Stimulated activated CD8-positive, alpha-beta memory T cell treated with anti-CD3 and anti-CD28 coated beads, Interleukin-2, amount 100 ng/mL, for 48 hours (primary cell): Measurements from ENCODE around the gene SAE1.
"Not testable (repeated sequence)": the region's sequence is repeated elsewhere in the genome, so short reads cannot be mapped to it uniquely, and the experiment has no call there.

Experiments
- DNase-seq, 2 donors: peaks; one replicate each; pipeline ENCODE4 v3.0.0-alpha.2; 2020; ENCODE audit warnings: low read depth in 2 of 2

Gene SAE1

DNA sequence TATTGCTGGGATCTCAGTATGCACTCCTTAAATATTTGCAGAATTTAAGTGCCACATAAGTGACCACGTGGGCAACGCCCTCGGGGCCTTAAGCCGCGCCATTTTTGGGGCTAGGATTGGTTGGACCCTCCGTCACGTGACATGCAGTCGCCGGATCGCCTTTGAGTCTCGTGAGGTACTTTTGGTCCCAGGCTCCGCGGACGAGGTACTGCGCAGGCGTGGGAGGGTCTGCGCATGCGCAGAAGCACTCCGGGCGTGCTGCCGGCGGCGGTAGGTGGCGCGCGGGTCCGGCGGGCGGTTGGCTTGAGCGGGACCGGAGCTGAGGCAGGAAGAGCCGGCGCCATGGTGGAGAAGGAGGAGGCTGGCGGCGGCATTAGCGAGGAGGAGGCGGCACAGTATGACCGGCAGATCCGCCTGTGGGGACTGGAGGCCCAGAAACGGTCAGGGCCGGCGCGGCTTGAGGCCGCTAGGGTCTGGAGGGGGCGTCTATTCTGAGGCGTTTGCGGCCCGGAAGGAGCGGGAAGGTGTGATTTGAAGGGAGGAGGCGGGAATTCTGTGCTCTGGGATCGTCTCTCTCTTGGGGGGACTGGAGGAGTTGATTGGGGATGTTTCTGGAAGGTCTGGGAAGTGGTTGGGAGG, at the start of gene SAE1:
TSS of gene SAE1 (plus strand) at position 247 of the 639 bp plus-strand sequence. CDS start at position 343, 96 bp downstream.
- peak; percentile 88 to 89 for DNase-seq

DNA sequence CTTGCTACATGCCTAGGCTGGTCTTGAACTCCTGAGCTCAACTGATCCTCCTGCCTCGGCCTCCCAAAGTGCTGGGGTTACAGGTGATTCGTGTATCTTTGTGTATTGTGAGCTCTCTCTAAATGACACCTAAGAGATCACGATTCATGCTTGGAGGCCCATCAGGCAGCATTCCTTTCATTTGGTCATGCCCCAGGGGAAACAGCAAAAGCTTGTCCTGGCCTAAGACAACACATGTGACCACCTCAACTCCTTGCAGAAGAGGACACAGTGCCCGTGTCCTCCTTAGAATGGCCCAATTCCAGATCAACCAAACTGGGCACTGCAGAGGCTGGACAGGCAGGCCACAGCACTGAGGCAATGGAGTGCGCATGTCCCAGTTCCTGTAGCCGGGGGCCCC, 49.5 kb upstream of the SAE1 start:
- no peak for DNase-seq

DNA sequence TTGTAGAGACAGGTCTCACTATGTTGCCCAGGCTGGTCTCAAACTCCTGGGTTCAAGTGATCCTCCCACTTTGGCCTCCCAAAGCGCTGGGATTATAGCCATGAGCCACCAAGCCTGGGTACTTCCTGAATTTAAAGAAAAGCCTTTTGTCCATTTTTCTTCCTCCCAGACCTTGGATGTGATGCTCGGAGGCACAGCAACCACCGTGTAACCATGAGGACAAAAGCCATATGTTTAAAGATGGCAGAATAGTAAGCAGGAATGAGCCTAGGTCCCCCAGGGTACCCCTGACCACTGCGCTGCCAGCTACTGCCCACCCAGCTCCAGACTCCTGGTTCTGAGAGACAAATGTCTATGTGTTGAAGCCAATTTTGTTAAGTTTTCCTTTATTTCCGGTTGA, 48.1 kb upstream of the SAE1 start:
- no peak for DNase-seq

DNA sequence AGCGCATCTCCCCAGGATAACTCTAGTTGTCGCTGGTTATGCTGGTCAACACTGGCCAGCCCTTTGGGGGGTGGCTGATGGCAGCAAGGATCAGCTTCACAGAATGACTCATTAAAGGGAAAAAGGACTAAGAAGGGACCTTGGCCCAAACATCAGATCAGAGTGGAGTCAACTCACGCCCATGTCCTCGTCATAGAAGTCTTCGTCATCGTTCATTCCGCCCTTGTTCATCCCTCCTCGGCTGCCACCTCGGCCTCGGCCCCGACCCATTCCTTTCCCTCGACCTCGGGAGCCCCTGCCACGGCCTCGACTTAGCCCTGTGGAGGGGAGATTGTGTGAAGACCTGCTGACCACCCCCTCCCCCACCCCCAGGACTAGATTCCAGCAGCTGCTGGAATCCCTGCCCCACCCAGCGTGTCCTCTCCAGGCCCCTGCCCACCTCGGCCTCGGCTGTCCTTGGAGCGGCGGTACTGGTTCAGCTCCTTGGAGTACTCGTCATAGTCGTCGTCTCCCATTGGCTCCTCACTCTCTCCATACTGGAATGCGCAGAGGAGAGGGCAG, 45.7 kb upstream of the SAE1 start:
- DNase-seq = no peak

DNA sequence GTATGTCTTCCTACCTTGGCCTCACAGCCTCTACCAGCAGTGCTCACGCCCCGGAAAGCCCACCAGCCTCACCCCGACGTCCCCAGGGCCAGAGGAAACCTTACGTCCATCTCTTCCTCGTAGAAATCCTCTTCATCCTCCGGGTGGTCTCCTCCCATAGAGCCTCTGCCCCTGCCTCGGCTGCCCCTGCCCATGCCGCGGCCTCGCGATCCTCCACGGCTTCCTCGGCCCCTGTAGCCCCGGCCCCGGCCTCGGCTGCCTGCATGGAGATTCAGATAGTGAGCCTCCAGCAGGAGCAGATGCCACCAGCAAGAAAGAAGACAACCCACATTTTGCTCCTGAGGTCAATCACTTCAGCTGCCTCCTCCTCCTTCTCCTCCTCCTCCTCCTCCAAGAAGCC, 44.4 kb upstream of the SAE1 start:
- no peak for DNase-seq

DNA sequence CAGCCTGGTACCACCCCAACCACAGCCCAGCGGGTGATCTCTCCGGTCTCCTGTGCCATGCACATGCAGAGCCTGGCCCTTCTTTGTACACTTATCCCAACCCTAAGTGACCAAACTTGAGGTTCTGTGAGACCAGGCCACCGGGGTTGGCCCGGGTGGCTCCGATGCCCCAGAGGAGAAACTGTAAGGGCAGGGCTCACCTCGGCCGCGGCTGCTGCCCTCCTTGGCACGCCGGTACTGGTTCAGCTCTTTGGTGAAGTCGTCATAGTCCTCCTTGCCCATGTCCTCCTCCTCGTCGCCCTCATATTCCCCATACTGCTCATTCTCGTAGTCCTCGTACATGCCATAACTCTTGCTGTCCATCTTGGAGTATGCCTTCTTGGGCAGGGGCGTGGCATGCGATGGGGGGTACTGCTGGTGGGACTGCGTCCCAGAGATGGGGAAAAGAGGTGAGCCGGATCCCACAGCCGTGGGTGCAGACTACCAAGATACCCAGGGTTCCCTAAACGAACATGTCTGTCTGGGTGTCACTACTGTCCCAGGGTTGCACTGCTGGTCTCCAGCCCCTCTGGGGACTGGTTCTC, 40.8 kb upstream of the SAE1 start:
- no peak for DNase-seq

DNA sequence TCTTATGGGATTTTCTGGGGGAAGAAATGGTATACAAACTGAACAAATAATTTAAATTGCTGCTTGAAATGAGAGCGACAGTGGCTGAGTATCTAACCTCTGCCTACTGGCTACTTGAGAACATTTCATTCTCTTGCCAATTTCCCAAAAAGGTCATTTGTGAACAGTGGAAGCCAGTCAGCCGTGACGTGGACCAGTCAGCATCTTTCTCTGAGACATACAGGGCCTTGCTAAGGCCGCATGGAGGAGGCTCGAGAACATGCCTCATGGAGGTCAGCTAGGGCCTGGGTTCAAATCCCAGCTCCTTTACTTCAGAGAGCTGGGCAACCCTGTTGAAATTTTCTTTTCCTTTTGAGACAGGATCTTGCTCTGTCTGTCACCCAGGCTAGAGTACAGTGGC, 37.4 kb upstream of the SAE1 start:
- no peak for DNase-seq

DNA sequence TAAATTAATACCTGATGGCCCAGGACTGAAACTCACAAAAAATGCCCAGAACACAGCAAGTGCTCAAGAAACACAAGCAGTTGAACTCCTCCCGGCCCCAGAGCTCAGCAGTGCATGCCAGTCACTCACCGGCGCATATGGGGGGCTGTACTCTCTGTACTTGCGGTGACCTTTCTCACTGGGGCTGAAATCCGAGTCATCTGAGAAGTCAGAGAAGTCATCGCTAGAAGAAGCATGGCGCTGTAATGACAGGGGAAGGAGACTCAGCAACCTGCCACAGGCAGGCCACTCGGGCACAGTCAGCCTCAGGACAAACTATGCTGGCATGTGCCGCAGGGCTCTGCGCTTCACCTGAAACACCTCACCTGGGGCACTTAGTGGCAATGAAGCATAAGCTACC, 36.8 kb upstream of the SAE1 start:
- peak; percentile 41 to 55 for DNase-seq

DNA sequence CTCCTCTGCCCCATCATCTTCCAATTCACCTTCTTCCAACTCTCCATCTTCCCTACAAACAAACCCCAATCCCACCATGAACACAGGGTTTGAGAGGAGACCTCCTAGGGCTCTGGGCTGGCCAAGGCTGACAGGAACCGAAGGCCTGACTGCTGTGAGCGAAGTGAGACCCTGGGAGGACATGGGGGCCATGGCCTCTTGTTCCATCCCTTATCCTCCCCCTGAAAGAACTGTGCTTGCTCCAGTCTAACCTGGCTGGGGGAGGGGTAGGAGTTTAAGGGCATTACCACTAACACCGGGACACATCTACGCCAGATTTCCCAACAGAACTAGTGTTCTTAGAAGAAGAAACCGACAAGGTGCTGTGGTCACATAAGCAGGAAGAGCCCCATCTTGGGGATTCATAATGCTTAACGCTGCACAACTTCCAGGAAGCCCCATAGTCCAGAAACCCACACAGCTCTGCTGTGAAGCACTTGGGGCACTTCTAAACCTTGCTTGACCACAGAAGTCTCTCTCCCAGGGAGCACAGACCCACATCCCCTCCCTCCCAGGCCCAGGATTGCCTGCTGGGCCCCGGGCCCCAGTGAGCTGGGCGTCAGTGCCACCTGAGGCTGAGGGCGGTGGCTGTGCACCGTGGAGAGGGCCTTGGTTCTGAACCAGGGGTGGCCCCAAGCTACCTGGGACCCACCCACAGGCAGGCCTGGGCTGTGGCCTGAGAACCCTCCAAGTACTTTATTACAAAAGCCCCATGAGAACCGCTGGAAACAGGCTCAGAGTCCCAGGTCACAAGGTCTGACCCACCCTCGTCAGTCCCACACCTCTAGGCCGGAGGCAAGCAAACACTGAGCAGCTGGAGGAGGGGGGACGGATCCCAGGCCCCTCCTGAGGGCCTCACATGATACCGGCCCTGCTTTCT, 35.8 kb upstream of the SAE1 start:
- peak; percentile 30 to 41 for DNase-seq

DNA sequence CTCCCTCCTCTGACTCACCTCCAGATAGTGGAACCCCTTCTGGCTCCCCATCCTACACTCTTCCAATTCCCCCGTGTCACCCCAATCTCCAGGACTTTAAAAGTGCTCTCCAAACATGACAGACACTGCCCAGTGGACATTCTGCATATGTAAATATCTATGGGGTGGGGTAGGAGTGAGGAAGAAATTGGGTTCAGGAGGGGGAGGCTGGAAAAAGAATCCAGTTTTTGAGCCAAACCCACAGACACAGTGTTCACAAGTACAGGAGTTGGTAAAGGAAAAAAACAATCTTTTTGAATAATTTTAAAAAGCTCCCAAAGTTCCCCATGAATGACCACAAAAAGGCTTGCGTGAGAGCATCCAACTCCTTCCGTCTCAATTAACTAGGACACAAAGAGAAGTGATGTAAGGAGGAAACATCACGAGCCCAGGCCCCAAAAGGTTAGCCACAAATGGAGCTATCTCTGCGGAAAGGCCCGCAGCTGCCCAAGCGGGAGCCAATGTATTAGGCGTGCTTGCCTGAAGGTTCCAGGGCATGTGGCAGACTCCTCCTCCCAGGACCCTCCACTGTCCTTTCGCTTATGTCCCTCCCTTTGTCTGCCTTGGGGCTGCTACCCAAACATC, 35.0 kb upstream of the SAE1 start:
- no peak for DNase-seq

DNA sequence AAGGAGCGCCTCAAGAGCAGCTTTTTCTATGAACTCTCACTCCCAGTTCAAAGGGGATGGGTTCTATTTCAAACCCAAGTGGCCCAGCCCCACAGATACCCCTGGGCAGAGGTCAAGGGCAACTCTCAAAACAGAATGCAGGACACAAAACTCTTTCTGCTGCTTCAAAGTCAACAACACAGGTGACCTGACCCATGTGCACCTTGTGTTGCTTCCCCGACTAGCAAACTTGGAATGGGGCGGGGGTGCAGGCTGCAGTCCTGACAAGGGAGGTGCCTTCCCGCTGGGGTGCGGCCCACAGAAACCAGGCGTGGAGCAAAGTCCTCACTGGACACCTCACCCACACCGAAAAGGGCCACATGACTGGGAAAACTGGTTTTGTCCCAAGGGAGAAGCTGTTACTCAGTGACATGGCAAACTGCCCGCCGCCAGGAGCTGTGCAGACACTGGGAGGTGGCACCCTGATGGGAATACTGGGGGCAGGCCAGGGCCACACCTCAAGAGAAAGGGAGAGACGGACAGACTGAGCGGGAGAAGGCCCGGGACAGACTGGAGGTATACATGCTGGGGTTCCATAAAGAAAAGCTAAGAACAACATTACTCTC, 34.4 kb upstream of the SAE1 start:
- DNase-seq = no peak

DNA sequence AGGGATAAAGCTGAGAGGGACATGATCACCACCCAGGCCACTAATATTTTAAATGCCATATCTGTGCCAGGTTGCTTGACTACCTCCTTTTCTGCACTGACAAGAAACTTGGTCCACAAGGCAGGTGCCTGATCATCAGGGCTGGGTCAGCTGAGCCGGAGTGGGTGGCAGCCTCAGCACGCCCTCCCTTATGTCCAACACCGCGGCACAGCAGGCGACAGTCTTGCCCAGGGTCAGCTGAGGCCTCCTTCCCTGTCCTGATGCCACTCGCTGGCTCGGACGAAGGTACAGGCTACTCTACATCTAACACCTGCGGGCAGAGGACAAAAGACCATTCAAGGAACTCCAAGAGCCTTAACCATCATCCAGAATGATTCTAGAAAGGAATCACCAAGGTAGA, 33.9 kb upstream of the SAE1 start:
- no peak for DNase-seq

DNA sequence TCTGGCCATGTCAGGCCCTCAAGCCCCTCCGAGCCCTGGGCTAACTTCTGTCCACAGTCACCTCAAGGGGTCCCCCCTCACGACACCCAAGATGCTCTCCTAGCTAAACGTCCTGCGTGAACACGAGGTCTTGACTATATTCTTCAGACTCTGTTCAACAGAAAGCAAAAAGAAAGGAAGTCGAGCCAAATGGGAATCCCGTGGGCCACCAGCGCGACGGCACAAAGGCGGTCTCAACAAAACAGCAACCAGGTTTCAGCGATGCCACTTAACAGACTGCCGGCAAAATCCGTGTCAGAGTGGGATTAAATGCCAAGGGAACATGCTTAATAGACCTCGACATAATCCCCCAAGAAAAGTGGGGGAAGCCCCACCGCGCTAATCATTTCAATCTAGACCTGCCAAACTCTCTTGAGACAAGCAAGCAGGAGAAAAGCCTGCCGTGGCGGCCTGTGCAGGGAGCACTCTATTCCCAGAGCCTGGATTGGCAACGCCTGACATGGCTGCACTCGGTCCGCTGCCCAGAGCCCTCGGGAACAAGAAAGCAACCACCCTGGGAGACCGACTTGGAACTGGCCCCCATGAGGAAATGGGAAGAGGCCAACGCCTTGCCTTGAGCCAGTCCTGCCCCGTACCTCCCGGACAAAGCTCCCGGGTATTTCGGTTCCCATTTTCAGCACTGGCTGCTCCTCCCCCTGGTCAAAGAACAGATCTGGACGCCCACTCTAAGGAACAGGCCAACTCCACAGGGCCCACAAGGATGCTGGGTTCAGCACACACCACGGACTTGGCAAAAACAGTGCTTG, 33.0 kb upstream of the SAE1 start:
- DNase-seq = no peak

DNA sequence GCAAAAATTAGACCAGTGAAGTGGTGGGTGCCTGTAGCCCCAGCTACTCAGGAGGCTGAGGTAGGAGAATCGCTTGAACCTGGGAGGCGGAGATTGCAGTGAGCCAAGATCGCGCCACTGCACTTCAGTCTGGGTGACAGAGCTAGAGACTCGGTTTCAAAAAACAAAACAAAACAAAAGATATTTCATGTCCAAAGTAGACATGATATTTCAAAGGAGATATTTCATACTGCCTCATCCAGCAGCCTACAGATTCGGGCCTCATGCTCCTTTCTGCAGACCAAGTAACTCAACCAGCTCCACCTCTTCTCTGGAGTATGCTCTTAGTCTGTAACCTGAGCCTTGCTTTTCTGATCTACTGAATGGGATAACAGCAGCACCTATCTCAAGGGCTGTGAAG, 32.0 kb upstream of the SAE1 start:
- no peak for DNase-seq

DNA sequence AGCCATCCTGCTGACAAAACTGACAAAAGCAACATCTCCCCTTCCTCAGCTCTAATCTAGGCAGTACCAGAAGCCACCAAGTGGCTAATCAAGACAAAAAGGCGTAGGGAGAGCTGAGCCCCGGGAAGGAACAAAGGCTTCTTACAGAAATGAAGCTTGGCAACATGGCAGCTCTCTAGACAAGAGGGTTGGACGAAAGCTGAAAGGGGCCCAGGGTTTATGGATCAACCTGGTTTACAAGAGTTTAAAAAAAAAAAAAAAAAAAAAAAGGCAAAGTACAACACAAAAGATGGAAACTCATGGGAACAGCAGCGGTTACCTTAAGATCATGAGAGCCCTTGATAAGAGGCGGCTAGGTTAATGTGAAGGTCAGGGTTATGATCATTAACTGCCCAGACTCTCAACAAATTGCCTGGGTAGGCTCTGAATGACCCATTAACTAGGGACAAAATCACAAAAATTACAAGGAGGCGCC, 31.0 kb upstream of the SAE1 start:
- no peak for DNase-seq

DNA sequence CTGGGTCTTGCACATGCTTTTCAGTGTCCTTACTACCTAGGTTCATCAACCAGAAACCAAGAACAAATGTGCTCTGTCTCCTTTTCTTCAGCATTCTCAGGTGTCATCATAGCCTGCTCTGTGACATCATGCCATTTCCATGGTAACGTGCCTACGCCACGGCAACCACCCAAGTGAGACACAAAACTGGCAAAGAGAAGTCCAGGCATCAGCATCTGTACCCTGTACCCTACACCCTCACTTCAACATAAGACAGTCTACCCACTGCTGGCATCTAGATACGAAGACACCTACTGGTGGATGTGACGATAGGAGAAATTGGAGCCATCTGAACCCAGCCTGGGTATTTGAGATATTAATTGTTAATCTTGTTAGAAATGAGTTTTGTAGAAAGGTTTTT, 30.3 kb upstream of the SAE1 start:
- DNase-seq = no peak

DNA sequence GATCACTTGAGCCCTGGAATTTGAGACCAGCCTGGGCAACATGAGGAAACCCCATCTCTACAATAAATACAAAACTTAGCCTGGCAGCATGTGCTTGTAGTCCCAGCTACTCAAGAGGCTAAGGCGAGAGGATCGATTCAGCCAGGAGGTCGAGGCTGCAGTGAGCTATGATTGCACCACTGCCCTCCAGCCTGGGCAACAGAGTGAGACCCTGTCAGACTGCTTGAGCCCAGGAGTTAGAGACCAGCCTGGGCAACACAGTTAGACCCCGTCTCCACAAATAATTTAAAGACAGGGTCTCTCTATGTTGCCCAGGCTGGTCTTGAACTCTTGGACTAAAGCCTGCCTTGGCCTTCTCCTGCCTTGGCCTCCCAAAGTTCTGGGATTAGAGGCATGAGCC, 29.5 kb upstream of the SAE1 start:
- DNase-seq = not testable (repeated sequence)

DNA sequence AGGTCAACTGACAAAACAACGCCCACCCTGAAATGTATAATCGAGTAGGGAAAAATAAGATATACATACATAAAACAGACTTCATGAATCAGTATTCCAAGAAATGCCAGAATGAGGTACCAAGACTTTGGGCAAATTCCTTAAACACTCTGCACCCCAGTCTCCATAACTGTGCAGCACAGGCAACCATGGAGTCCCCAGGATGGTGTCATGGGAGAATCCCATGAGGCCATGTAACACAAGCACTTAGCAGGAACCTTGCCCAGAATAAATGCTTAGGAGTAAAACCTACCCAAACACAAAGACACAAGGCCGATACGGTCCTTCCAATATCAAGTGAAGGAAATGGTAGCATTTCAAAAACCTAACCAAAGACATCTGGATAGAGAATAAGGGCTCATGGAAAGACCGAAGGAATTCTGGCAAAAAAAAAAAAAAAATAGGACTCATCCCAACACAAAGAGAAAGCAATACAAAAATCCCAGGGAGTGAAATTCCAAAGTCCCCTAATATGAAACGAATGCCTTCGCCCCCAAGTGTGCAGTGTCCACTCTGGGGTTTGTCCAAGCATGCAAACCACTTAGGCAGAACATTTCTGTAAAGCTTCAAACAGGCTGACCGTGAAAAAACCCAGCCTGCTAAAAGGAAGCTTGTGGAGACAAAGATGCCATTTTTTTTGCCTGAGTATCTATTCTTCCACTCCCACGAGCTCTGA, 28.1 kb upstream of the SAE1 start:
- no peak for DNase-seq

DNA sequence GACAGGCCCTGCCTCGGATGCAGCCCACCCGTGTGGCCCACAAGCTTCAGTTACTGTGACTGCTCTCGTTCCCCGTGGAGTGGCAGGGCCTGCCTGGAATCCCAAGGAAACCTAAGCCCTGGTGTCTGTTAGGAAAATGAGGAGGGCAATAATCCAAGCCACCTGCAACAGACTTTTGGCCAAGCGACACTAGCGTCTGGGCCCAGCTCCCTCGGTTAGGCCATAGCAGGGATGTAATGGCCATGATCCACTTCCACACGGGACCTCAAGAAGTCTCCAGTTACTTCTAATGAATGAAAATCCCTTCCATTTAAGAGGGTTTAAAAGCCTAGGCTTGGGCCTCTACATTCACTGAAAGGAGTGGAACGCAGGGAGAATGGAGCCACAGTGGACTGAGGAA, 26.0 kb upstream of the SAE1 start:
- DNase-seq = no peak

DNA sequence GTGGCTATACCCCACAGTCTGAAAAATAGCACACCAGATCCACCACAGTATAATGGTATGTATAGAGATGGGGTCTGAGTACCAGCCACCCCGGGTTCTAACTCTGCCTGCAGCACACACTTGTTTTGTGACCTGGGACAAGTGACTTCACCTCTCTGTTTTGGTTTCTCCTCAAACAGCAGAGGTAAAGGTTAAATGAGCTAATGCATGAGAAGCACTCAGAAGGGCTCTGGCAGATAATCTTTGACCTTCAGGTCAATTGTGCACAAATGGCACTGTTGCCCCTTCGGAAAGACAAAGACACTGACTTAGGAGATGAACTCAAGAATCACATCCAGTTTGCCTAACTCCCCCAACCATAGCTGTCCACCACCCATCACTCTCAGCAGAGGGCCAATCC, 24.8 kb upstream of the SAE1 start:
- DNase-seq = no peak
